ENCODE data around the gene CLRN1.

DNA sequence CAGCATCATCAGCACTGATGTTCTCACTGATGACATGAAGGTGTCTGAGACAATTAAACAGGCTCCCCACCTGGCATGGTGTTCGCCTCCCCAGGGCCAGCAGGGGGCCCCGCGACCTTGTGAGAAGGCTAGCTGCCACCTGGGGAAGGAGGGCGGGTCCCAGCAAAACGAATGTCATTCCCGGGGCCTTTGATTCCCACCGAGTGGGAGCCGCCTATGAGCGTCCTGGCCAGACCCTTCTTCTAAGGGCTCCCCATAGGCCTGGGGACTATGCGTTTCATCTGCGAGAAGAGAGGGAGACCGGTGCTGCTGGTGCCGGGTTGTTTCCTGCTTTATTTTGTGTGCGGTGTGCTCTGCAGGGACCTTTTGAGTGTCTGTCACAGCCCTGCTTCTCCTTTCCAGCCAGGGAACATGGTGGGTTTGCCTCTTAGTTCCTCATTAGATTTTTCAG is 46.8 kb downstream of the CLRN1 start:
- TF ChIP-seq POLR2AphosphoS5 (IDR thresholded peaks at IDR 0.05; ENCODE audit: low read depth) (no peak), EZH2 (IDR thresholded peaks at IDR 0.05; ENCODE audit: low read depth, unreplicated experiment) (no peak)
- TF ChIP-seq, protein P1, sequence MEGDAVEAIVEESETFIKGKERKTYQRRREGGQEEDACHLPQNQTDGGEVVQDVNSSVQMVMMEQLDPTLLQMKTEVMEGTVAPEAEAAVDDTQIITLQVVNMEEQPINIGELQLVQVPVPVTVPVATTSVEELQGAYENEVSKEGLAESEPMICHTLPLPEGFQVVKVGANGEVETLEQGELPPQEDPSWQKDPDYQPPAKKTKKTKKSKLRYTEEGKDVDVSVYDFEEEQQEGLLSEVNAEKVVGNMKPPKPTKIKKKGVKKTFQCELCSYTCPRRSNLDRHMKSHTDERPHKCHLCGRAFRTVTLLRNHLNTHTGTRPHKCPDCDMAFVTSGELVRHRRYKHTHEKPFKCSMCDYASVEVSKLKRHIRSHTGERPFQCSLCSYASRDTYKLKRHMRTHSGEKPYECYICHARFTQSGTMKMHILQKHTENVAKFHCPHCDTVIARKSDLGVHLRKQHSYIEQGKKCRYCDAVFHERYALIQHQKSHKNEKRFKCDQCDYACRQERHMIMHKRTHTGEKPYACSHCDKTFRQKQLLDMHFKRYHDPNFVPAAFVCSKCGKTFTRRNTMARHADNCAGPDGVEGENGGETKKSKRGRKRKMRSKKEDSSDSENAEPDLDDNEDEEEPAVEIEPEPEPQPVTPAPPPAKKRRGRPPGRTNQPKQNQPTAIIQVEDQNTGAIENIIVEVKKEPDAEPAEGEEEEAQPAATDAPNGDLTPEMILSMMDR (conservative IDR thresholded peaks at IDR 0.05; ENCODE audit: low read depth in 2 of 2): peak; percentile 72 to 89
- TF ChIP-seq, protein P2, sequence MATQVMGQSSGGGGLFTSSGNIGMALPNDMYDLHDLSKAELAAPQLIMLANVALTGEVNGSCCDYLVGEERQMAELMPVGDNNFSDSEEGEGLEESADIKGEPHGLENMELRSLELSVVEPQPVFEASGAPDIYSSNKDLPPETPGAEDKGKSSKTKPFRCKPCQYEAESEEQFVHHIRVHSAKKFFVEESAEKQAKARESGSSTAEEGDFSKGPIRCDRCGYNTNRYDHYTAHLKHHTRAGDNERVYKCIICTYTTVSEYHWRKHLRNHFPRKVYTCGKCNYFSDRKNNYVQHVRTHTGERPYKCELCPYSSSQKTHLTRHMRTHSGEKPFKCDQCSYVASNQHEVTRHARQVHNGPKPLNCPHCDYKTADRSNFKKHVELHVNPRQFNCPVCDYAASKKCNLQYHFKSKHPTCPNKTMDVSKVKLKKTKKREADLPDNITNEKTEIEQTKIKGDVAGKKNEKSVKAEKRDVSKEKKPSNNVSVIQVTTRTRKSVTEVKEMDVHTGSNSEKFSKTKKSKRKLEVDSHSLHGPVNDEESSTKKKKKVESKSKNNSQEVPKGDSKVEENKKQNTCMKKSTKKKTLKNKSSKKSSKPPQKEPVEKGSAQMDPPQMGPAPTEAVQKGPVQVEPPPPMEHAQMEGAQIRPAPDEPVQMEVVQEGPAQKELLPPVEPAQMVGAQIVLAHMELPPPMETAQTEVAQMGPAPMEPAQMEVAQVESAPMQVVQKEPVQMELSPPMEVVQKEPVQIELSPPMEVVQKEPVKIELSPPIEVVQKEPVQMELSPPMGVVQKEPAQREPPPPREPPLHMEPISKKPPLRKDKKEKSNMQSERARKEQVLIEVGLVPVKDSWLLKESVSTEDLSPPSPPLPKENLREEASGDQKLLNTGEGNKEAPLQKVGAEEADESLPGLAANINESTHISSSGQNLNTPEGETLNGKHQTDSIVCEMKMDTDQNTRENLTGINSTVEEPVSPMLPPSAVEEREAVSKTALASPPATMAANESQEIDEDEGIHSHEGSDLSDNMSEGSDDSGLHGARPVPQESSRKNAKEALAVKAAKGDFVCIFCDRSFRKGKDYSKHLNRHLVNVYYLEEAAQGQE (IDR thresholded peaks at IDR 0.05; ENCODE audit: unreplicated experiment): no peak
